Sigmoid colon (tissue), 7 donors: Measurements from ENCODE around the gene NDST1. TPM values are rescaled to one million over a fixed set of nuclear protein-coding genes. Genes with fewer than 3 reads are reported as not detected.
A peak's percentile ranks its signal among the peaks of the same experiment; 100 is the strongest.

Source experiments
- DNase-seq: peaks from one replicate; pipeline ENCODE4 v3.0.0-alpha.2; 2019
- H3K27ac ChIP-seq, 4 donors: fragments of 200-600 bp; sonication (generic); one replicate each; pipeline ENCODE4 v1.5.1; 2016 to 2019; ENCODE audit warnings: mild to moderate bottlenecking in 1 of 4
- H3K27me3 ChIP-seq, 3 donors: fragments of 200-600 bp; sonication (generic); one replicate each; pipeline ENCODE4 v1.5.1; 2019; ENCODE audit warnings: mild to moderate bottlenecking in 1 of 3
- H3K36me3 ChIP-seq, 4 donors: fragments of 200-600 bp; sonication (generic); one replicate each; pipeline ENCODE4 v1.5.1; 2016 to 2019
- H3K4me1 ChIP-seq, 4 donors: fragments of 200-600 bp; sonication (generic); one replicate each; pipeline ENCODE4 v1.5.1; 2017 to 2019
- H3K4me3 ChIP-seq, 4 donors: fragments of 200-600 bp; sonication (generic); one replicate each; pipeline ENCODE4 v1.5.1; 2017 to 2019; ENCODE audit warnings: mild to moderate bottlenecking in 2 of 4, moderate library complexity in 1 of 4
- H3K9me3 ChIP-seq, 4 donors: fragments of 200-600 bp in 3 of 4; sonication (generic) in 3 of 4; one replicate each; pipeline versions ENCODE4 v1.5.1 to v1.6.1; 2013 to 2019
- EP300 ChIP-seq, 4 donors: sonication (generic); formaldehyde crosslinking; IDR thresholded peaks; one replicate each; pipeline ENCODE4 v1.6.1; 2017; ENCODE audit warnings: antibody characterized with exemption in 4 of 4
- POLR2A ChIP-seq, 2 donors: fragments of 450-650 bp; IDR thresholded peaks; one replicate each; pipeline ENCODE4 v1.6.1; 2016; ENCODE audit warnings: antibody characterized with exemption in 2 of 2, mild to moderate bottlenecking in 2 of 2, moderate library complexity in 2 of 2
- POLR2AphosphoS5 ChIP-seq, 4 donors: sonication (generic); formaldehyde crosslinking; IDR thresholded peaks; one replicate each; pipeline ENCODE4 v1.6.1; 2017; ENCODE audit warnings: antibody characterized with exemption in 4 of 4
- WGBS, 2 donors: extraction: QIAGEN DNeasy Blood & Tissue Kit; methylation state at CpG; one replicate each; pipeline ENCODE4 v1.1.7; 2013; 5-methylcytosine and 5-hydroxymethylcytosine counted together
- intact Hi-C: fragments of 100-400 bp; cut with DNase I; formaldehyde crosslinking; loops from one replicate; pipeline ENCODE4 v1.15.1; 2023
- polyA plus RNA-seq, 3 donors: library from polyadenylated mRNA; stranded (reverse); fragments of 200-250 nt; gene quantifications; one replicate each; pipeline ENCODE4 v1.2.3, GENCODE V29; 2013
- total RNA-seq, 4 donors: library from RNA; depleted of rRNA; stranded (reverse); fragments of >200 nt; gene quantifications; one replicate each; pipeline ENCODE4 v1.1.0, GENCODE V29; 2016
- TF ChIP-seq, protein P1 (sequence below), 4 experiments: fragments of 450-650 bp in 3 of 4; fragments of 200-600 bp in 1 of 4; IDR thresholded peaks; one replicate each; pipeline ENCODE4 v1.5.1; 2016 to 2019; ENCODE audit warnings: antibody characterized with exemption in 4 of 4, mild to moderate bottlenecking in 3 of 4, moderate library complexity in 2 of 4
- donor health status: healthy with polysubstance abuse.
- donor health status: Bipolar disorder and iron deficiency.
- donor health status: healthy.

The NDST1 gene
- total and polyA plus RNA-seq, 7 donors = 5.4 to 74.8 (median 39.4) TPM

DNA sequence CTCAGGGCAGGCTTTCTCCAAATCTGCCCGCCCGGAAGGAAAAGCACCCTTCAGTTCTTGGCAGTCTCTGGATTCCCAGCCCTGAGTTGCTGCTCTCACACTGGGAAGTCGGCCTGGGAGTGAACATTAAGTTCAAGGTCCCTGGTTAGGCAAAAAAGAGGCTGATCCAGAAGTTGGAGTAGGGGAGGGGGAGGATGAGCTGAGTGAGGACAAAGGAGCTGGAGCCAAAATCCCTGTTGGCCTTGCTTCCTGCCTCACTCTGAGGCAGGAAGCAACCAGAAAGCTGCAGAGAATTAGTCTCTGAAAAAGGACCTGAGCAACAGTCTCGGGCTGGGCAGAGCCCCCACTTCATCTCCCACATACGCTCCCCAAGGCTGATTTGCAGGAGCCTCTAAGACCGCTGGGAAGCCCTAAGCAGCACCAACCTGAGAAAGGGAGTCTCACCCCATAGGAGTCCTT, 43.3 kb upstream of the NDST1 start:
- Histone ChIP-seq H3K4me1 (peaks cover 0 to 18% (median 7%) of the 10 kb centered on the region in 4 donors), H3K9me3 (no peaks in the 10 kb centered on the region), H3K27me3 (no peaks in the 10 kb centered on the region), H3K4me3 (no peak overlapping the region), H3K27ac (peak overlapping the region; percentile 23 to 47 (median 33)), H3K36me3 (no peaks in the 10 kb centered on the region)
- WGBS, 2 donors = 71 to 74% methylated on average over 6 of the region's 6 CpGs
- TF ChIP-seq POLR2AphosphoS5 (IDR thresholded peaks at IDR 0.05) (no peak), EP300 (IDR thresholded peaks at IDR 0.05) (no peak)
- TF ChIP-seq, protein P1, sequence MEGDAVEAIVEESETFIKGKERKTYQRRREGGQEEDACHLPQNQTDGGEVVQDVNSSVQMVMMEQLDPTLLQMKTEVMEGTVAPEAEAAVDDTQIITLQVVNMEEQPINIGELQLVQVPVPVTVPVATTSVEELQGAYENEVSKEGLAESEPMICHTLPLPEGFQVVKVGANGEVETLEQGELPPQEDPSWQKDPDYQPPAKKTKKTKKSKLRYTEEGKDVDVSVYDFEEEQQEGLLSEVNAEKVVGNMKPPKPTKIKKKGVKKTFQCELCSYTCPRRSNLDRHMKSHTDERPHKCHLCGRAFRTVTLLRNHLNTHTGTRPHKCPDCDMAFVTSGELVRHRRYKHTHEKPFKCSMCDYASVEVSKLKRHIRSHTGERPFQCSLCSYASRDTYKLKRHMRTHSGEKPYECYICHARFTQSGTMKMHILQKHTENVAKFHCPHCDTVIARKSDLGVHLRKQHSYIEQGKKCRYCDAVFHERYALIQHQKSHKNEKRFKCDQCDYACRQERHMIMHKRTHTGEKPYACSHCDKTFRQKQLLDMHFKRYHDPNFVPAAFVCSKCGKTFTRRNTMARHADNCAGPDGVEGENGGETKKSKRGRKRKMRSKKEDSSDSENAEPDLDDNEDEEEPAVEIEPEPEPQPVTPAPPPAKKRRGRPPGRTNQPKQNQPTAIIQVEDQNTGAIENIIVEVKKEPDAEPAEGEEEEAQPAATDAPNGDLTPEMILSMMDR (IDR thresholded peaks at IDR 0.05) = no peak
- DNase-seq = peak; percentile 81
- intact Hi-C loops = no loop called here

DNA sequence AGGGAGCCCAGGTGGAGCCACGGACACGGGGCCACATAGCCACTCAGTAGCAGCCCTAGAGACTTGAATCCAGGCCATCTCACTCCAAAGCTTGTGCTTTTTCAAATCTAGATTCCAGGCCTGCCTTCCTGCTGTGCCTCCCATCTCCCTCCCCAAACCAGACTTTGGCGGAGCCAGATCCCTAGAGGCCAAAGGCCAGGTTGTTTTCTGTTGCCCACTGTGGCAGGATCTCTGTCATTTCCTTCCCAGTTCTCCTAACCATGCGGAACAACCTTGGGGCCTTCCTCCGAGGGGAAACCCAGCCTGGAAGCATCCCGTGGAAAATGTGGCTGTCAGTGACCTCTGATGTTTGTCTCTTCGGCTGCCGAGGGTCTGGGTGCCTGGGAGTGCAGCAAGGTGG, 42.0 kb upstream of the NDST1 start:
- H3K36me3 ChIP-seq = no peaks in the 10 kb centered on the region
- no peak overlapping the region for H3K4me3 ChIP-seq
- H3K4me1 ChIP-seq = peaks cover 0 to 23% (median 7%) of the 10 kb centered on the region in 4 donors
- no peaks in the 10 kb centered on the region for H3K27me3 ChIP-seq
- TF ChIP-seq POLR2A (IDR thresholded peaks at IDR 0.05) (no peak), POLR2AphosphoS5 (IDR thresholded peaks at IDR 0.05) (no peak), EP300 (IDR thresholded peaks at IDR 0.05) (no peak)
- TF ChIP-seq, protein P1 (IDR thresholded peaks at IDR 0.05) = no peak
- no peaks in the 10 kb centered on the region for H3K9me3 ChIP-seq
- intact Hi-C loops = no loop called here
- DNase-seq = no peak
- H3K27ac ChIP-seq = peak overlapping the region in 1 of 4 donors; percentile 49
- 75 to 82% methylated on average over 8 of the region's 8 CpGs for WGBS, 2 donors

DNA sequence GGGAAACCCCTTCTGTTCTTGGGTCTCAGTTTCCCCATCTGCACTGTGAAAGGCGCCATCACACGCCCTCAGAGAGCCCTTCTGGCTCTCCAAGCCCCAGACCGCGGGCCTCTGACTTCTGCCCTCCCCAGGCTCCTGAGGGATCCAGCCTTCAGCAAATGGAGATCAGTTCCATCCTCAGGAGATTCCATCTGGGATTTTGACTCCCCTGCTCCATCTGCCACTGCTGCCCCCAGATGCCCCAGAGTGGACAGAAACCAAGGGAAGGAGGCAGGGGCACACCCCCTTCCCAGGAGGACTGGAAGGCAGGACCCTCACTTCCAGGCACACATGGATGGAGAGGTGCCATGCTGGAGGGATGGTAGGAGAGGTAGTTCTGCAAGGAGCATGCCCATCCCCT, 39.7 kb upstream of the NDST1 start:
- Histone ChIP-seq H3K27ac (no peak overlapping the region), H3K9me3 (no peaks in the 10 kb centered on the region), H3K36me3 (no peaks in the 10 kb centered on the region), H3K4me3 (no peak overlapping the region), H3K4me1 (peaks cover 0 to 23% (median 12%) of the 10 kb centered on the region in 4 donors), H3K27me3 (no peaks in the 10 kb centered on the region)
- intact Hi-C loops = no loop called here
- 96 to 97% methylated on average over 4 of the region's 4 CpGs for WGBS, 2 donors
- TF ChIP-seq, protein P1 (IDR thresholded peaks at IDR 0.05) = no peak
- TF ChIP-seq EP300 (IDR thresholded peaks at IDR 0.05) (no peak), POLR2A (IDR thresholded peaks at IDR 0.05) (no peak), POLR2AphosphoS5 (IDR thresholded peaks at IDR 0.05) (no peak)
- DNase-seq = no peak

DNA sequence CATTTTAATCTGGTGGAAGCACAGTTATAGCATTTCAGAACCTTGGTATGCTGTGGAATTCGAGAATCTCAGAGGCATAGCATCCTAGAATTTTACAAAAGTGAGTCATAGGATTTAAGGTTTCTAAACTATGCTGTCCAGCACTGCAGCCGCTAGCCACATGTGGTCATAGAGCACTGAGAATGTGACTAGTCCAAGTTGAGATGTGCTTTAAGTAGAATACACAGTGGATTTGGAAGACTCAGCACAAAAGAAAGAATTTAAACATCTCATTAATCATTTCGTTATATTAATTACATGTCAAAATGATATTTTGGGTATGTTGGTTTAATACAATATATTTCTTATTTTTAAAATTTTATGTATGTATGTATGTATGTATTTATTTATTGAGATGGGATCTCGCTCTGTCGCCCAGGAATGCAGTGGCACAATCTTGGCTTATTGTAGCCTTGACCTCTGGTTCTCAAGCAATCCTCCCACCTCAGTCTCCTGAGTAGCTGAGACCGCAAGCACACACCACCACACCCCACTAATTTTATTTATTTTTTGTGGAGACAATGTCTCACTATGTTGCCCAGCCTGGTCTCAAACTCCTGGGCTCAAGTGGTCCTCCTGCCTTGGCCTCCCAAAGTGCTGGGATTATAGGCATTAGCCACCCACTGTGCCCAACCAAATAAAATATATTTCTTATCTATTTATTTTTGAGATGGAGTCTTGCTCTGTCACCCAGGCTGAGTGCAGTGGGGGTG, 38.0 kb upstream of the NDST1 start:
- DNase-seq = no peak
- Histone ChIP-seq H3K9me3 (no peaks in the 10 kb centered on the region), H3K27ac (peak overlapping the region in 1 of 4 donors; percentile 11), H3K27me3 (no peaks in the 10 kb centered on the region), H3K4me3 (no peak overlapping the region), H3K36me3 (no peaks in the 10 kb centered on the region), H3K4me1 (peaks cover 0 to 18% (median 10%) of the 10 kb centered on the region in 4 donors)
- intact Hi-C loops = no loop called here
- no peak for TF ChIP-seq POLR2AphosphoS5 (IDR thresholded peaks at IDR 0.05)
- TF ChIP-seq, protein P1 (IDR thresholded peaks at IDR 0.05) = no peak
- WGBS, 2 donors = 76% methylated on average over 6 of the region's 6 CpGs
